Neural progenitor cell (in vitro differentiated cells): Measurements from ENCODE around the gene QRFP. TPM values are rescaled to one million over a fixed set of nuclear protein-coding genes. Genes with fewer than 3 reads are reported as not detected.

ENCODE experiments used
- DNase-seq: peaks from one replicate; pipeline ENCODE4 v3.0.0-alpha.2; 2016; ENCODE audit warnings: low spot score
- H2AFZ ChIP-seq: fragments of 200-600 bp; sonication (generic); replicated peaks from 2 replicates; pipeline ENCODE4 v1.6.1; 2016; ENCODE audit warnings: antibody characterized with exemption
- H3F3A ChIP-seq: fragments of 200-600 bp; sonication (generic); 2 replicates; pipeline ENCODE4 v1.6.1; 2016; ENCODE audit warnings: antibody characterized with exemption, low read depth
- H3K27ac ChIP-seq: fragments of 200-600 bp; sonication (generic); 2 replicates; pipeline ENCODE4 v1.5.1; 2016; ENCODE audit warnings: mild to moderate bottlenecking
- H3K27me3 ChIP-seq: fragments of 200-600 bp; sonication (generic); 2 replicates; pipeline ENCODE4 v1.6.1; 2016; ENCODE audit warnings: mild to moderate bottlenecking, moderate library complexity
- H3K36me3 ChIP-seq: fragments of 200-600 bp; sonication (generic); 2 replicates; pipeline ENCODE4 v1.5.1; 2016
- H3K4me1 ChIP-seq: fragments of 200-600 bp; sonication (generic); 2 replicates; pipeline ENCODE4 v1.6.1; 2016; ENCODE audit warnings: mixed run types
- H3K4me2 ChIP-seq: fragments of 200-600 bp; sonication (generic); 2 replicates; pipeline ENCODE4 v1.6.1; 2016
- H3K4me3 ChIP-seq: fragments of 200-600 bp; sonication (generic); 2 replicates; pipeline ENCODE4 v1.5.1; 2016
- H3K79me2 ChIP-seq: fragments of 200-600 bp; sonication (generic); 2 replicates; pipeline ENCODE4 v1.6.1; 2016; ENCODE audit warnings: low read depth
- H3K9ac ChIP-seq: fragments of 200-600 bp; sonication (generic); 2 replicates; pipeline ENCODE4 v1.6.1; 2016
- H3K9me3 ChIP-seq: fragments of 200-600 bp; sonication (generic); 2 replicates; pipeline ENCODE4 v1.5.1; 2016; ENCODE audit warnings: low read depth
- H4K20me1 ChIP-seq: fragments of 200-600 bp; sonication (generic); 2 replicates; pipeline ENCODE4 v1.6.1; 2016; ENCODE audit warnings: low read depth
- H3K27ac Mint-ChIP-seq: 3 replicates; pipeline ENCODE4 v1.8.0; 2021; ENCODE audit warnings: mixed read lengths
- H3K27me3 Mint-ChIP-seq: 2 replicates; pipeline ENCODE4 v1.8.0; 2022; ENCODE audit warnings: low read depth, mild to moderate bottlenecking, inconsistent platforms, moderate library complexity, mixed read lengths; ENCODE audit not compliant: insufficient read depth
- H3K36me3 Mint-ChIP-seq: 3 replicates; pipeline ENCODE4 v1.8.0; 2021; ENCODE audit warnings: mixed read lengths
- H3K4me1 Mint-ChIP-seq: 3 replicates; pipeline ENCODE4 v1.8.0; 2021; ENCODE audit warnings: mixed read lengths
- H3K4me3 Mint-ChIP-seq: 3 replicates; pipeline ENCODE4 v1.8.0; 2021; ENCODE audit warnings: mild to moderate bottlenecking, moderate library complexity, mixed read lengths
- H3K9me3 Mint-ChIP-seq: 3 replicates; pipeline ENCODE4 v1.8.0; 2020; ENCODE audit warnings: mixed read lengths
- CTCF ChIP-seq: fragments of 200-600 bp; sonication (generic); IDR thresholded peaks from 2 replicates; pipeline ENCODE4 v1.5.1; 2017; ENCODE audit warnings: antibody characterized with exemption, mild to moderate bottlenecking
- EZH2 ChIP-seq: fragments of 200-600 bp; sonication (generic); IDR thresholded peaks from 2 replicates; pipeline ENCODE4 v1.6.1; 2017; ENCODE audit warnings: antibody characterized with exemption, mild to moderate bottlenecking, moderate library complexity
- EZH2phosphoT487 ChIP-seq: fragments of 200-600 bp; sonication (generic); IDR thresholded peaks from 2 replicates; pipeline ENCODE4 v1.6.1; 2017; ENCODE audit warnings: antibody characterized with exemption
- total RNA-seq: library from RNA; depleted of rRNA; stranded (reverse); fragments of >200 nt; gene quantifications from 2 replicates; pipeline ENCODE4 v1.2.3, GENCODE V29; 2015; ENCODE audit warnings: low replicate concordance

Gene QRFP
- total RNA-seq, 1 donor from 2014 or later, result not detected

- DNase-seq, result no peak
- TF ChIP-seq EZH2, result no peak
- no peak for TF ChIP-seq EZH2phosphoT487
- TF ChIP-seq CTCF, result no peak
- Mint-ChIP-seq H3K4me1 (peaks cover 21% of the 10 kb centered on the region), H3K27ac (no peak overlapping the region), H3K9me3 (no peaks in the 10 kb centered on the region), H3K27me3 (peaks cover 6% of the 10 kb centered on the region), H3K4me3 (no peak overlapping the region), H3K36me3 (no peaks in the 10 kb centered on the region)
- Histone ChIP-seq H3K79me2 (no peaks in the 10 kb centered on the region), H3K27ac (no peak overlapping the region), H4K20me1 (no peaks in the 10 kb centered on the region), H2AFZ (no peak overlapping the region), H3K36me3 (no peaks in the 10 kb centered on the region), H3K4me1 (peaks cover 19% of the 10 kb centered on the region), H3F3A (peaks cover 17% of the 10 kb centered on the region), H3K9me3 (no peaks in the 10 kb centered on the region), H3K4me2 (no peak overlapping the region), H3K4me3 (no peak overlapping the region), H3K27me3 (no peaks in the 10 kb centered on the region), H3K9ac (no peak overlapping the region)
Observed at GRCh38 chr9:130908878-130909355, 12.3 kb upstream of the QRFP start.

- Mint-ChIP-seq H3K27me3 (peaks cover 6% of the 10 kb centered on the region), H3K4me1 (peaks cover 19% of the 10 kb centered on the region), H3K4me3 (no peak overlapping the region), H3K27ac (peak overlapping the region; percentile 13), H3K9me3 (no peaks in the 10 kb centered on the region), H3K36me3 (no peaks in the 10 kb centered on the region)
- no peaks in the 10 kb centered on the region for H3K27me3 ChIP-seq
- peaks cover 13% of the 10 kb centered on the region for H3K4me1 ChIP-seq
- no peaks in the 10 kb centered on the region for H4K20me1 ChIP-seq
- no peak overlapping the region for H2AFZ ChIP-seq
- no peak for DNase-seq
- TF ChIP-seq CTCF, result no peak
- no peaks in the 10 kb centered on the region for H3K36me3 ChIP-seq
- no peak overlapping the region for H3K9ac ChIP-seq
- no peaks in the 10 kb centered on the region for H3K9me3 ChIP-seq
- H3K27ac ChIP-seq, result no peak overlapping the region
- H3K4me2 ChIP-seq, result no peak overlapping the region
- peaks cover 11% of the 10 kb centered on the region for H3F3A ChIP-seq
- H3K79me2 ChIP-seq, result no peaks in the 10 kb centered on the region
- H3K4me3 ChIP-seq, result no peak overlapping the region
Observed at GRCh38 chr9:130908146-130908877, 11.7 kb upstream of the QRFP start.

- Histone ChIP-seq H3K9me3 (no peaks in the 10 kb centered on the region), H3K36me3 (no peaks in the 10 kb centered on the region), H3K27me3 (no peaks in the 10 kb centered on the region), H3K4me1 (peaks cover 4% of the 10 kb centered on the region), H3K9ac (no peak overlapping the region), H3K4me2 (no peak overlapping the region), H3K79me2 (no peaks in the 10 kb centered on the region), H2AFZ (no peak overlapping the region), H4K20me1 (no peaks in the 10 kb centered on the region), H3K27ac (no peak overlapping the region), H3F3A (peaks cover 3% of the 10 kb centered on the region), H3K4me3 (no peak overlapping the region)
- Mint-ChIP-seq H3K4me3 (no peak overlapping the region), H3K9me3 (no peaks in the 10 kb centered on the region), H3K36me3 (no peaks in the 10 kb centered on the region), H3K27ac (peak overlapping the region; percentile 85), H3K4me1 (peaks cover 10% of the 10 kb centered on the region), H3K27me3 (peaks cover 2% of the 10 kb centered on the region)
- peak; percentile 43 for DNase-seq
- TF ChIP-seq CTCF, result no peak
Observed at GRCh38 chr9:130906735-130907416, 10.3 kb upstream of the QRFP start.
